Frontal cortex (tissue), 4 donors: ENCODE measurements around the gene IGFLR1. TPM values are rescaled to one million over a fixed set of nuclear protein-coding genes. Genes with fewer than 3 reads are reported as not detected.

Experiments
- DNase-seq, 2 donors: peaks; one replicate each; pipeline ENCODE4 v3.0.0; 2012; ENCODE audit warnings: low spot score in 2 of 2
- FAIRE-seq: peaks from 2 replicates; lab custom pipeline; 2012; peaks lifted over from hg19 to GRCh38; lab: Jason Lieb, UNC
- total RNA-seq: library from RNA; depleted of rRNA; stranded (reverse); fragments of >200 nt; gene quantifications from one replicate; pipeline ENCODE4 v1.2.3, GENCODE V29; 2014
- donor health status: control.
- donor health status: control.
- donor health status: control.

Gene IGFLR1
- total RNA-seq, 1 donor from 2014 or later = 2.9 TPM

DNA sequence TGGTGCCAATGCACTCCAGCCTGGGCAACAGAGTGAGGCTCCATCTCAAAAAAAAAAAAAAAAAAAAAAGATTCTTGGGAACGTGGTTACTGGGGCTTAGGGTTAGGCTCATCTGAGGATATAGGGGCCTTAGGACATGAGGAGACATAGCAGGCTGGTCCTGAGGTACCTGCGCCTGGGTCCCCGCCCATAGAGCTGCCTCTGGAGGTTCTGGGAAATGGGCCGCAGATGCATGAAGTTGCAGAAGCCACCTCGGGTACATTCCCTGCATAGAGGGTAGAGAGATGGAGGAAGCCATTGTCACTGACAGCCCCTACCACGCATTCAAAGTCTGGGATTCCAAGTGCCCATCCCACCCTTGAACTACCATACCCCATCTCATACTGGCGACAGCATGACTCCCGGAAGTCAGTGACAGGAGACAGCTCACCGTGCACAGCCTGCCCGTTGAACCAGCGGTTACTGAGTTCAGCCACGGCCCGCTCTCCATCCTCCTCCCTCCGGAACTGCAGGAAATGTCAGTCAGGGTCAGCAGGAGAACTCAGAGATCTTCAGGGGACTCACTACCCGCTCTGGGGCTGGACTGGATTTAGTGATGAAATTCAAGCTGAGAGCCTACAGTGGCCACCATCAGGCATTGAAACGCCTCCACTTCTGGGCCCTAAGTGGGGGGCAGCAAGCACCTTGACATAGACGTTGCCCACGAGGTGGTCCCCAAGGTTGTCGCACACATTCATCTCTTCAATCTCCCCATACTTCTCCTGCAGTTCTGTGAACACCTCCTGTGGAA, 1.6 kb upstream of the IGFLR1 start:
- DNase-seq = no peak
- FAIRE-seq = no peak

DNA sequence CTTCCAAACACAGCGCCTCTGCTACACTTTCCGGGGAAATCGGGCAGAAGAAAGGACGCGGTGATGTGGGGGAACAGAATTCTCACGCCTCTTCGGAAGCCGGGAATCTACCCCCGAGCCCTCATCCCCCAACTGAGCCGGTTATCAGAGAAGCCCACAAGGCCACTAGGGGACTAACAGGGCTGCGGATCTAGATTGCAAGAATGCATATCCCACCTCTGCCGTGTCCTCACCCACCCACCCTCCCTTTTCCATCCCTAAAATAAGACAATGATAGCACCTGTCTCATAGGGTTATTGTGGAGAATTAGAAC, 1.1 kb downstream of the IGFLR1 start:
- FAIRE-seq (no peak), DNase-seq (no peak)

DNA sequence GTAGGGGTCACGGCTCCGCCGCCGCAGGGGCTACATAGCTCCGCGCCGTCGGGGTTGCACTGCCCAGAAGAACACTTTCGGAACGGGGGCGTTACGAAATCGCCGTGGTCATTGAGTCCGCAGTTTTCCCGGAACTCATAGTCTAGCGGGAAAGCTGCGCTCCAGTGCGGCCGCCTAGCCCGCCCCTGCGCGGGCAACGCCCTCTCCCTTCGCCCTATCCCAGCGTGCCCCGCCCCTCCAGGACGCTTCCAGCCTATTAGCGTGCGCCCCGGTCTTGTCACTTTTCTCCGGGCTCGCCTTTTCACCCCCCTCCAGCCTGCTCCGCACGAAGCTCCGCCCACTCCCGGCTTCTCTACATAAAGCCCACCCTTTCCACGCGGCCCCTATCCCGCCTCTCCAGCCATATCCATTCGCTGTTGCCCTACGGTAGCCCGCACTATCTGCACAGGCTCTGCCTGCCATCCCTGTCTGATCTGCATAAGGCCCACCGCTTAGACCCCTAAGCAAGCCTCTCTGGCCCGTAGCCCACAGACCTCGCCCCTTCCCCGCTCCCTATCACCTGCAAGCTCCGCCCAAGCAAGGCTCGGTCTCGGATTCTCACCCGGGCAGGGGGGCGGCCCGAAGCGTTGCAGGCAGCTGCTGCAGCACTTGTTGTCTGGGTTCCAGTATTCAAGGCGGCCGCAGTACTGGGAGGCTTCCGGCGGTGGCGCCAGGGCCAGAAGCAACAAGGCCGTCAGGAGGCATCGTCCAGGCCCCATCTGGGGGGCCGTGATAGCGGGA, 1.6 kb downstream of the IGFLR1 start:
- FAIRE-seq (peak; percentile 19), DNase-seq (peak; percentile 98 to 100)

GRCh38 chr19:35740108-35740422, 2.2 kb downstream of the IGFLR1 start:
- FAIRE-seq = no peak
- no peak for DNase-seq

DNA sequence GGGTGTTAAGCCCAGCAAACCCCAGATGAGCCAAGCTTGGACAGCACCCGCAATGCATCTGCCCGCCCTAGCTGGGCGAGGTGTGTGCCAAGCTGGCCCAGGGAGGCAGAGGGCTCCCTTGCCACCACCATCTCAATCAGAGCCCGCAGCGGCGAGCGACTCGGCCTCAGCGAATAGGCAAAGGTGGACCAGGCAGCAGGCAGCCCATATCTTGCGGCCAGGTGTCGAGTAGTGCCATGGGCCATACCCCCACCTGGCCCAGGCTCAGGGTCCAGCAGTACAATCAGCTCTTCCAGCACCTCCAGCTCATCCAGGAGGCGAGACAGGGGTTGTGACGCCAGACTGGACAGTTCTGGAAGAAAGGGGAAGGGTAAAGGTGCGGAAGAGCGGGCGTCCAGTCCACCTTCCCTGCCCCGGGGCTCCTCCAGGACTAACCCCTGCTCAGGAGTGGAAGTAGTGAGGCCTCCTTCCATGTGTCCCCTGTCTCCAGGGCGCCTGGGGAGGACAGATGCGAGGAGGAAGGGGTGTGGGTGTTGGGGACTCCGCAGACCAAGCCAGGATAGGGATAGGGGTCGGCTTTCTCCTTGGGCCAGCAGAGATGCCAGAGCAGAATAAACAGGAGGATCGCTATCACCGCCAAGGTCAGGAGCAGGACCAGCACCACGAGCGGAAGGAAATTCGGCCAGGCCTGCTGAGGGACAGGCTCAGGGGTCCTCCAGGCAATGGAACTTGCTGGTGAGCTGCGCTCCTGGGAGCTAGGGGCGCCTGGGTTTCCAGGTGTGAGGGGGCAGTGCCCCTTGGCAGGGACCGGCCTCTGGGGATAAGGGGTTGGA, 2.8 kb downstream of the IGFLR1 start:
- FAIRE-seq (no peak), DNase-seq (no peak)

DNA sequence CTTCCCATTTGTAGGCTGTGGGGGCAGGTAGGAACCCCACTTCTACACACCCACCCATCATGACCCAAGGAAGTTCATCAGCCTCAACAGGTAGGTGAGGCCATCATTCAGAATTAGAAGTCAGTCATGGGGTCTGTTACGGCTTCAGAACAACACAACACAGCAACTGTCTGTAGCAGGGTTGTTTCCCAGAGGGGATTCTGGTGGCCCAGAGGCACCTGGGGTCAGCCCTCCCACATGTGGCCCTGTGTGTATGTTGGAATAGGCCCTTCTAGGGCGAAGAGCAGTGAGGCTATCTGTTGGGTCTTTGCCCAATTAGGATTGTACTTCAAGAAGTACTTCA, 3.4 kb downstream of the IGFLR1 start:
- FAIRE-seq (no peak), DNase-seq (no peak)

DNA sequence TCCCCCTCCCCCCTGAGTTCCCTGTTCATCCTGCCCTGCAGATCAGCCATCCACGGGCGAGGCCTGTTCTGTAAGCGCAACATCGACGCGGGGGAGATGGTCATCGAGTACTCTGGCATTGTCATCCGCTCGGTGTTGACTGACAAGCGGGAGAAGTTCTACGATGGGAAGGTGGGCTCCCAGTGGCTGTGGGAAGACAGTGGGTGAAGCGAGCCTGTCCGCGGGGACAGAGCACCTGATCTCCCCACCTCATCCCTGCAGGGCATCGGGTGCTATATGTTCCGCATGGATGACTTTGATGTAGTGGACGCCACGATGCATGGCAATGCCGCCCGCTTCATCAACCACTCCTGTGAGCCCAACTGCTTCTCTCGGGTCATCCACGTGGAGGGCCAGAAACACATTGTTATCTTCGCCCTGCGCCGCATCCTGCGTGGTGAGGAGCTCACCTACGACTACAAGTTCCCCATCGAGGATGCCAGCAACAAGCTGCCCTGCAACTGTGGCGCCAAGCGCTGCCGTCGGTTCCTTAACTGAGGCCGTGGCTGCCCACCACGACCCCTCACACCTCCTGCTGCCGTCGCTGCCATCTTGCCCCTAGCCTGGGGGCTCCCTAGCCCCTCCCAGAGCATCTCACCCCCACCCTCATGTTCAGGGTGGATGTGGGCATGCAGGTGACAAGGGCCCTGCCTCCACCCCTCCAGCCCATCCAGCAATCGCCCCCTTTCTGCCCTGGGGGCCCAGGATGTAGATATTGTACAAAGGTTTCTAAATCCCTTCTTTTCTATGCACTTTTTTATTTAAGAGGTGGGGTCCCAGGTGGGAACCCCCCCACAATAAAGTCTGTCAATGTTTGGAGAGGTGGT, 4.0 kb downstream of the IGFLR1 start:
- DNase-seq (no peak), FAIRE-seq (no peak)

GRCh38 chr19:35736913-35737886, 5.1 kb downstream of the IGFLR1 start:
- DNase-seq (no peak), FAIRE-seq (no peak)

GRCh38 chr19:35734889-35735288, 7.4 kb downstream of the IGFLR1 start:
- no peak for DNase-seq
- no peak for FAIRE-seq

GRCh38 chr19:35734273-35734672, 8.0 kb downstream of the IGFLR1 start:
- FAIRE-seq = no peak

GRCh38 chr19:35733180-35734125, 8.8 kb downstream of the IGFLR1 start:
- FAIRE-seq (no peak), DNase-seq (no peak)

More at GRCh38 chr19:35734273-35734672, 8.0 kb downstream of the IGFLR1 start:
- no peak for DNase-seq

DNA sequence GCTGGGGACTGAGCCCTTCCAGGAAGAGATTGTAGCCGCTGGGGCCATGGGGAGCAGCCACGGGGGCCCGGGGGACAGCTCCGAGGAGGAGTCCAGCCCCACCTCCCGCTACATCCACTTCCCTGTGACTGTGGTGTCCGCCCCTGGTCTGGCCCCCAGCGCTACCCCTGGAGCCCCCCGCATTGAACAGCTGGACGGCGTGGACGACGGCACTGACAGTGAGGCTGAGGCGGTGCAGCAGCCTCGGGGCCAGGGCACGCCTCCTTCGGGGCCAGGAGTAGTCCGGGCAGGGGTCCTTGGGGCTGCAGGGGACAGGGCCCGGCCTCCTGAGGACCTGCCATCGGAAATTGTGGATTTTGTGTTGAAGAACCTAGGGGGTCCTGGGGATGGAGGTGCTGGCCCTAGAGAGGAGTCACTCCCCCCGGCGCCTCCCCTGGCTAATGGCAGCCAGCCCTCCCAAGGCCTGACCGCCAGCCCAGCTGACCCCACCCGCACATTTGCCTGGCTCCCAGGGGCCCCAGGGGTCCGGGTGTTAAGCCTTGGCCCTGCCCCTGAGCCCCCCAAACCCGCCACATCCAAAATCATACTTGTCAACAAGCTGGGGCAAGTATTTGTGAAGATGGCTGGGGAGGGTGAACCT, 9.6 kb downstream of the IGFLR1 start:
- DNase-seq = no peak
- FAIRE-seq = no peak

- DNase-seq (no peak), FAIRE-seq (no peak)
These were observed 10.4 kb downstream of the IGFLR1 start for GRCh38 chr19:35731779-35732405.

DNA sequence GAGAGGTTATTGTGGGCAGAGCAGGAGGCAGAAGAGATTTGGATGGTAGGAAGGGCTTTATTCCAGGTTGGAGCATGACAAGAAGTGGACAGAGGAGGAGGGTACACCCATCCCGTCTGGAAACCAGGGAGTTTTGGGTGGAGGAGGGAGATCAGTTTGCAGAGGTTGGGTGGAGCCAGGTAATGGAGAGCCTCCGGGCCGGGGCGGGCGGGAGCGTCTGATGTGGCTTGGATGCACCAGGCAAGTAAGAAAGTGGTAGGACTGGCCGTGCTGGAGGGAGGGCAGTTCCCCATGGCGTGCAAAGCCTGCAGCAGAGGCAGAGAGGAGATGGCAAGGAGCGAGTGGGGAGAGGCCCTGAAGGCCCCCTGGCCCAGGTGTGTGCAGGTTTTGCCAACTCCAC, 10.9 kb downstream of the IGFLR1 start:
- FAIRE-seq (no peak), DNase-seq (no peak)

GRCh38 chr19:35730326-35730725, 11.9 kb downstream of the IGFLR1 start:
- DNase-seq (no peak), FAIRE-seq (no peak)

- FAIRE-seq (no peak), DNase-seq (no peak)
These were observed 12.5 kb downstream of the IGFLR1 start for GRCh38 chr19:35729763-35730162.

DNA sequence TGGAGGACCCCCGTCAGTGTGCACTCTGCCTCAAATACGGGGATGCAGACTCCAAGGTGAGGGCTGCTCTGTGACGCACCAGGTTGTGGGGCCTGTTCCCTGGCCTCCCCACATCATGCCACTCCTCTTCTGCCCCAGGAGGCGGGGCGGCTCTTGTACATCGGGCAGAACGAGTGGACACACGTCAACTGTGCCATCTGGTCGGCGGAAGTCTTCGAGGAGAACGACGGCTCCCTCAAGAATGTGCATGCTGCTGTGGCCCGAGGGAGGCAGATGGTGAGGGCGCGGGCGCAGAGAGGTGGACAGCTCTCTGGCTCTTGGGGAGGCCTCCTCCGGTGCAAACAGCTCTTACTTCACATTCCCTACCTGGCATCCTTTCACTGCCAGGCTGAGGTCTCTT, 13.2 kb downstream of the IGFLR1 start:
- no peak for FAIRE-seq

More for the DNA sequence above, 13.2 kb downstream of the IGFLR1 start:
- DNase-seq = no peak
